Spleen (tissue), 7 donors: ENCODE measurements around the gene RBBP8NL.

Experiments
- CTCF ChIP-seq, 11 experiments: fragments of 200-600 bp in 7 of 11; fragments of 450-650 bp in 4 of 11; sonication (generic) in 4 of 11; IDR thresholded peaks in 8 of 11; conservative IDR thresholded peaks in 3 of 11; 1 replicate in 7 of 11; 2 replicates in 4 of 11; pipeline versions ENCODE4 v1.4.0 to v1.8.0; 2016 to 2021; ENCODE audit warnings: antibody characterized with exemption in 11 of 11, inconsistent platforms in 4 of 11, mild to moderate bottlenecking in 1 of 11
- POLR2A ChIP-seq, 3 donors: fragments of 450-650 bp; IDR thresholded peaks; one replicate each; pipeline ENCODE4 v1.5.1; 2017; ENCODE audit warnings: antibody characterized with exemption in 3 of 3, mild to moderate bottlenecking in 1 of 3
- donor health status: DM: no; HTN: no; CAD: no; lungs with moderate emphysema.
- donor health status: DM: no; HTN: no; CAD: no.
- donor health status: DM: no; HTN: no; CAD: no.

GRCh38 chr20:62370115-62370806 is 57.1 kb downstream of the RBBP8NL start:
- no peak for TF ChIP-seq CTCF (IDR thresholded peaks at IDR 0.05 in 8 of 11, conservative IDR thresholded peaks at IDR 0.05 in 3 of 11)
- no peak for TF ChIP-seq POLR2A (IDR thresholded peaks at IDR 0.05)
